ENCODE results near the gene MAPK12. TPM values are rescaled to one million over a fixed set of nuclear protein-coding genes. Genes with fewer than 3 reads are reported as not detected.
A peak's percentile ranks its signal among the peaks of the same experiment; 100 is the strongest.

The MAPK12 gene
- total RNA-seq, 1 donor from 2014 or later = 25.5 TPM

DNA sequence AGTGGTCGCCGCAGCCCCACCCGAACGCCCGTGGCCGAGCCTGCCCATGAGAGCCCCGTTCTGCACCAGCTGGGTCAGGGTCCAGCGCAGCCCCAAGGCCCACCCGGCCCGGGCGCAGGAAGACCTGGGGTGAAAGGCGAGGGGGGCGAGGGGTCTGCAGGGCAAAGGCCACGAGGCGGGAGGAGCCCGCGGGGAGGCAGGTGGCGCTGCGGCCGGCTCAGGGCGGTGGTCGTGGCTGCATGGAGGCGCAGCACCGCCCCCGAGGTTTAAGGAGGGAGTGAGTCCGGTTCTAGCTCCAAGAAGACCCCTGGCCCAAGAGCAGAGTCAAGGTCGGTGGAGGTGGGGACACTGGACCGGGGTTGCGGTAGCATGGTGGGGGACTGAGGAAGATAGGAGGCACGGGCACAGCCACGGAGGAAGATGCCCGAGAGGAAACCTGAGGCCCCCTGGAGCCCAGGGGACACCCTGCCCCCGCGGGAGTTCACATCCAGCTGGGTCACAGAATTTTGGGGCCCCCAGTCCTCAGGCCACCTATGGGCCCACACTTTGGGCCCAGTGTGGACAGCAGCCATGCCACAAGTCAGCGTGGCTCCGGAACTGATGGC lies 9.9 kb downstream of the MAPK12 start:
- DNase-seq (ENCODE audit: low read depth) = no peak
- TF ChIP-seq CTCF (IDR thresholded peaks at IDR 0.05; ENCODE audit: insufficient read depth, low read length, poor library complexity, severe bottlenecking) = no peak
- peak overlapping the region; percentile 47 for H3K4me3 ChIP-seq (ENCODE audit: low read depth, low read length)
- no peaks in the 10 kb centered on the region for H3K27me3 ChIP-seq (ENCODE audit: control insufficient read depth, insufficient read depth, low read length)
- peaks cover 1% of the 10 kb centered on the region for H3K36me3 ChIP-seq (ENCODE audit: control insufficient read depth, insufficient read depth, low read length)

- Histone ChIP-seq H3K4me3 (ENCODE audit: low read depth, low read length) (peak within 1 kb of the TSS; percentile 47), H3K36me3 (ENCODE audit: control insufficient read depth, insufficient read depth, low read length) (peaks cover 5% of the 10 kb centered on the region), H3K27me3 (ENCODE audit: control insufficient read depth, insufficient read depth, low read length) (no peaks in the 10 kb centered on the region)
- TF ChIP-seq CTCF (IDR thresholded peaks at IDR 0.05; ENCODE audit: insufficient read depth, low read length, poor library complexity, severe bottlenecking) = no peak
- DNase-seq (ENCODE audit: low read depth) = no peak
Observed at GRCh38 chr22:50250555-50251476, 10.7 kb downstream of the MAPK12 start, which contains the start of gene HDAC10. Gene HDAC10, minus strand, starts transcription at chr22:50251265. Its CDS starts 233 bp downstream, at chr22:50251032.

DNA sequence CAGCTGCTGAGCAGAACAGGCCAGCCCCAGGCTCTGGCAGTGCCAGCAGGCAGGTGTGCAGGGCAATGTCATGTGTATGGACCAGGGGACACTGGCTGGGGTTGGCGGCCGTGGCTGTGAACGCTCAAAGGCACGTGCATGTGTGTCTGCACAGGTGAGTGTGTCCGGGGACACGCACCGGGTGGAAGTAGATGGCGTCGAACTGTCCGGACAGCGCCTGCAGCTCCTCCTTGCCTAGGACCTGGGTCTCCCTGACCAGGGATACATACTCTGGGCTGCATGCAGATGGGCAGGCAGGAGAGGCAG lies 11.3 kb downstream of the MAPK12 start:
- no peak for DNase-seq (ENCODE audit: low read depth)
- no peak for TF ChIP-seq CTCF (IDR thresholded peaks at IDR 0.05; ENCODE audit: insufficient read depth, low read length, poor library complexity, severe bottlenecking)
- H3K27me3 ChIP-seq (ENCODE audit: control insufficient read depth, insufficient read depth, low read length) = no peaks in the 10 kb centered on the region
- peak overlapping the region; percentile 47 for H3K4me3 ChIP-seq (ENCODE audit: low read depth, low read length)
- H3K36me3 ChIP-seq (ENCODE audit: control insufficient read depth, insufficient read depth, low read length) = peaks cover 5% of the 10 kb centered on the region

DNA sequence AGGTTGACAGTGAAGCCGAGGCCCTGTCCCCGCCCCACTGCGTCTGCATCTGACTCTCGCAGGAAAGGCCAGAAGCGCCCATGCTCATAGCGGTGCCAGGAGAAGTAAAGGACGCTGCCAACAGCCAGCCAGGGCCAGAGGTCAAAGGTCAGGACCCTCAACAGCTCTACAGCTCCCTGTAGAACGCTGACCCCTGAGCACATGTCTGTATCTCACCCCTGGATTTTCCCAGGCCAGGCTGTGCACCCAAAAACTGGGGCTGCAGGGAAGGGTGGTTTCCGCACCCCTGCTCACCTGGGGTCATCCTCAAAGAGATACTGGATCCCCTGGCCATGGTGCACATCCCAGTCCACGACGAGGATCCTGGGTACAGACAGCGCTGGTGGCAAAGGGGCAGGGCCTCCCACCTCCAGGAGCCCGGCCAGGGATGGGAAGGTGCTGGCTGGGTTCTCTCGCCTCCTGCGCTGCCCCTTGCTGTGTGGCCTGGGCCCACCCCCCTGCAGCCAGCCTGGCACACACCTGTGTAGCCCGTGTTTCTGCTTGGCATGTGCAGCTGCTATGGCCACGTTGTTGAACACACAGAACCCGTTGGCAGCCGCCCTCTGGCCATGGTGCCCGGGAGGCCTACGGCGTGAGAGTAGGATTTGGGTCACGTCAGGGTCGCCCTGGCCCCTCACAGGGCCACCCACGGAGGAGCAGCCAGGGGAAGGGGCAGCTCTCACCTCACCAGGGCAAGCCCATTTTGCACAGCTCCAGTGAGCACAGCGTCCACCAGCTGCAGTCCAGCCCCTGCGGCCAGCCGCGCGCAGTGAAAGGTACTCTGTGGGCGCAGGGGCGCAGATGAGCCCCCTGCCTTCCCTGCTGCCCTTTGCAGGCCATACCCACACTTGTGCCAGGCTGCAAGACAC lies 11.9 kb downstream of the MAPK12 start:
- no peak overlapping the region for H3K4me3 ChIP-seq (ENCODE audit: low read depth, low read length)
- DNase-seq (ENCODE audit: low read depth) = no peak
- no peaks in the 10 kb centered on the region for H3K27me3 ChIP-seq (ENCODE audit: control insufficient read depth, insufficient read depth, low read length)
- H3K36me3 ChIP-seq (ENCODE audit: control insufficient read depth, insufficient read depth, low read length) = peaks cover 4% of the 10 kb centered on the region
- no peak for TF ChIP-seq CTCF (IDR thresholded peaks at IDR 0.05; ENCODE audit: insufficient read depth, low read length, poor library complexity, severe bottlenecking)

GRCh38 chr22:50248196-50249081 lies 13.0 kb downstream of the MAPK12 start:
- no peak for TF ChIP-seq CTCF (IDR thresholded peaks at IDR 0.05; ENCODE audit: insufficient read depth, low read length, poor library complexity, severe bottlenecking)
- H3K4me3 ChIP-seq (ENCODE audit: low read depth, low read length) = no peak overlapping the region
- no peaks in the 10 kb centered on the region for H3K27me3 ChIP-seq (ENCODE audit: control insufficient read depth, insufficient read depth, low read length)
- no peak for DNase-seq (ENCODE audit: low read depth)
- H3K36me3 ChIP-seq (ENCODE audit: control insufficient read depth, insufficient read depth, low read length) = peaks cover 4% of the 10 kb centered on the region
